ENCODE data around the gene TMED8.
"Not testable (repeated sequence)": the region's sequence is repeated elsewhere in the genome, so short reads cannot be mapped to it uniquely, and the experiment has no call there.

Gene TMED8, protein sequence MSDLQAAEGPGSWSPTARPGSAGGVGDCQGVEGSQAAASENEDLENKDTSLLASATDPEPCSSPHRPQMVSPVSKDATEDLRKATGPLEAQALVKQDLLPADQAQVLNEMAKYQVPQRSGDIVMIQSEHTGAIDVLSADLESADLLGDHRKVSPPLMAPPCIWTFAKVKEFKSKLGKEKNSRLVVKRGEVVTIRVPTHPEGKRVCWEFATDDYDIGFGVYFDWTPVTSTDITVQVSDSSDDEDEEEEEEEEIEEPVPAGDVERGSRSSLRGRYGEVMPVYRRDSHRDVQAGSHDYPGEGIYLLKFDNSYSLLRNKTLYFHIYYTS

DNA sequence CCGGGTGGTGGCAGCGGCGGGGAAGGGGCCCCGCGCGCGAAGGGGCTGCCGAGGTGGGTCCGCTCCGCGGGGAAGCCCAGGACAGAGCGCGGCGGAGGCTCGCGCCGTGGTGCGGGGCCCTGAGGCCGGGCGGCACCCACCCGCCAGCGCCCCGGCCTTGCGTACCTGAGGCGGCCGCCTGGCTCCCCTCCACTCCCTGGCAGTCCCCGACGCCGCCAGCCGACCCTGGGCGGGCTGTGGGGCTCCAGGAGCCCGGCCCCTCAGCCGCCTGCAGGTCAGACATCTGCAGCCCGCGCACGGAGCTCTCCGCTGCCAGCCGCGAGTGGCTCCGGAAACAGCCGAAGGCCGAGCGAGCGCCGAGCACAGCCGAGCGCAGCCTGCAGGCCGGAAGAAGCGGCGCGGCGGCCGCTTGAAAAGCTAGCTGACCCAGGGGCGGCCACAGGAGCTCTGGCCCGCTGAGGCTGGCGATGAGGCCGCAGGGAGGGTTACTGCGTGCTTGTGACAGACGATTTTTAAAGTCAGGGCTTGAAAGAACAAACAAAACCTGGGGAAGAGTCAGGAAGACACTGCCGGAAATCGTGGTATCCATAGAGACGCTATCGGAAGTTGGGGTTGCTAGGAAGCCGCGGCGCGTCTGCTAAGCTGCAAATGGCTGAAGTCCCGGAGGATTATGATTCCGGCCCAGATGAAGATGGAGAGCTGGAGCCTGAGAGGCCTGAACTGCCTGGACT lies at the start of gene TMED8, which contains the start of gene SAMD15:
Gene TMED8 (minus strand): TSS at position 324 of the 731 bp plus-strand sequence. CDS start 41 bp downstream, at position 283.
Gene SAMD15 (plus strand): TSS at position 609 of the 731 bp plus-strand sequence. CDS start 40 bp downstream, at position 649.
- DNase-seq = peak; percentile 79

- DNase-seq = no peak
These were observed 49.5 kb upstream of the TMED8 start for GRCh38 chr14:77426396-77426795.

- no peak for DNase-seq
These were observed 48.0 kb upstream of the TMED8 start for GRCh38 chr14:77424862-77425261.

DNA sequence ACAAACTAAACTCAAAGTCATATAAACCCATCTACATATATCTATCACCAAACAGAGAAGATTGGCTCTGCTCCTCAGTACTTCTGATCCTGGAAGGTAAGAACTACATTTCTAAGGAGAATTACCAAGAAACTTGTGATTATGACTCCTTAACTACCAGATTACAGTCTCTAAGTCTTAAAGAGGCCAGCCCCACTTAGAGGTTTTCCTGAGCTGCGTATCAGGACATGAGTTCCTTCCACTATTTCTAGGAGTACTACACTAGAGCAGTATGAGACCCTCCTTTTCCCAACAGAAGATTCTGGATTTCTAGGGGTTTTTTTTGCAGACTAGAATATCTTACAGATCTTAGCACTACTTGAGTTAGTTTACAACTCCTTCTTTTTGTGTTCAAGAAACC lies 46.5 kb upstream of the TMED8 start, which contains the start of gene NOXRED1:
Gene NOXRED1 (minus strand): TSS at position 101 of the 400 bp plus-strand sequence. CDS start 634 bp downstream, outside the sequence.
- no peak for DNase-seq

GRCh38 chr14:77421201-77421600 lies 44.3 kb upstream of the TMED8 start:
- DNase-seq = peak; percentile 30

DNA sequence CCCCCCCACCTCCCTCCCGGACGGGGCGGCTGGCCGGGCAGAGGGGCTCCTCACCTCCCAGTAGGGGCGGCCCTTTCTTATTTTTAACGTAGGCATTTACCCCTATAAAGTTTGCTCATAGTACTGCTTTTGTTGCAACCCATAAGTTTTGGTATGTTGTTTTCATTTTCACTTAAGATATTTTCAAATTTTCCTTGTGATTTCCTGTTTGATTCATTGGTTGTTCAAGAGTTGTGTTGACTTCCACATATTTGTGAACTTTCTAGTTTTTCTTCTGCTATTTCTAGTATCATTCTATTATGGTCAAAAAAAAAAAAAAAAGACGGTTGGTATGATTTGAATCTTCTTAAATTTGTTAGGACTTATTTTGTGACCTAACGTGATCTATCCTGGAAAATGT lies 39.9 kb upstream of the TMED8 start:
- no peak for DNase-seq

DNA sequence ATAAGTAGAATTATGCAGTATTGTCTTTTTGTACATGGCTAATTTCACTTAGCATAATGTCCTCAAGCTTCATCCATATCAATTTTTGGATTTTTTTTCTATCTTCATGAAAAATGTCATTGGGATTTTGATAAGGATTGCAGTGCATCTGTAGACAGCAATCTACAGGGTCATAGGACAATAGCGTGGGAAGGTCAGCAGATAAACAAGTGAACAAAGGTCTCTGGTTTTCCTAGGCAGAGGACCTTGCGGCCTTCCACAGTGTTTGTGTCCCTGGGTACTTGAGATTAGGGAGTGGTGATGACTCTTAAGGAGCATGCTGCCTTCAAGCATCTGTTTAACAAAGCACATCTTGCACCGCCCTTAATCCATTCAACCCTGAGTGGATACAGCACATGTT lies 39.2 kb upstream of the TMED8 start:
- DNase-seq = not testable (repeated sequence)

DNA sequence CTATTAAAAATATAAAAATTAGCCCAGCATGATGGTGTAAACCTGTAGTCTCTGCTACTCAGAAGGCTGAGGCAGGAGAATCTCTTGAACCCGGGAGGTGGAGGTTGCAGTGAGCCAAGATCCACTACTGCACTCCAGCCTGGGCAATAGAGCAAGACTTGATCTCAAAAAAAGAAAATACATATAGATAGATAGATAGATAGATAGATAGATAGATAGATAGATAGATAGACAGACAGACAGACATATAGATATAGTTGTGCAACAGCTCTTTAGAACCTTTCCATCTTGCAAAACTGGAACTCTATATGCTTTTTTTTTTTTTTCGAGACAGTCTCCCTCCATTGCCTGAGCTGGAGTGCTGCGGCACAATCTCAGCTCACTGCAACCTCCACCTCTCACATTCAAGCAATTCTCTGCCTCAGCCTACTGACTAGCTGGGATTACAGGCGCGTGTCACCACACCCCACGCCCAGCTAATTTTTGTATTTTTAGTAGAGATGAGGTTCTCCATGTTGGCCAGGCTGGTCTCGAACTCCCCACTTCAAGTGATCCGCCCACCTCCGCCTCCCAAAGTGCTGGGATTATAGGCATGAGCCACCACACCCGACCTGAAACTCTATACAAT lies 38.6 kb upstream of the TMED8 start:
- DNase-seq = not testable (repeated sequence)

DNA sequence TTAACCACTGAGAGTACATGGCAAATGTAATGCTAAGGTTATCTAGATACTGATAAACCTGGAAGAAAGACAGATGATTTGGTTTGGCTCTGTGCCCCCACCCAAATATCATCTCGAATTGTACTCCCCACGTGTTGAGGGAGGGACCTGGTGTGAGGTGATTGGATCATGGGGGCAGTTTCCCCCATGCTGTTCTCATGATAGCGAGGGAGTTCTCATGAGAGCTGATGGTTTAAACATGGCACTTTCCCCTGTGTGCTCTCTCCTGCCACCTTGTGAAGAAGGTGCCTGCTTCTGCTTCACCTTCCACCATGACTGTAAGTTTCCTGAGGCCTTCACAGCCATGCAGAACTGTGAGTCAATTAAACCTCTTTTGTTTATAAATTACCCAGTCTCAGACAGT lies 32.2 kb upstream of the TMED8 start:
- DNase-seq = peak; percentile 2

DNA sequence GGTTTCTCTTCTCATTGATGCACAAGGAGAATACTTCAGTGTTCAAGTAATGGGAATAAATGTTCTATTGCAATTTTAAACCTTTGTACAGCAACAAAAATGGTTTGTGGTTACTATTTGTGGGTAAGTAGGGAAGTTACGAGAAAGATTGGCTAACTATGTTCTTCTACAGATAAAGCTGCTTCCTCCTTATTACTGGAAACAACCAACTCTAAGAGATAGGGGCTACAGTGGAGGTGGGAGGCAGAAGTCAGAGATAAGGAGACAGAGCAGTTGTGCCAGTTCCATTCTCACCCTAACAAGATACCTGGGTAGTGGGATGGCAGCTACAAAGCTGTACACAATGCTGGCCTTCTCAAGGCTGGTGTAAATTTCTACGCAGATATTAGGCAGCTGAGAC lies 30.3 kb upstream of the TMED8 start:
- no peak for DNase-seq

DNA sequence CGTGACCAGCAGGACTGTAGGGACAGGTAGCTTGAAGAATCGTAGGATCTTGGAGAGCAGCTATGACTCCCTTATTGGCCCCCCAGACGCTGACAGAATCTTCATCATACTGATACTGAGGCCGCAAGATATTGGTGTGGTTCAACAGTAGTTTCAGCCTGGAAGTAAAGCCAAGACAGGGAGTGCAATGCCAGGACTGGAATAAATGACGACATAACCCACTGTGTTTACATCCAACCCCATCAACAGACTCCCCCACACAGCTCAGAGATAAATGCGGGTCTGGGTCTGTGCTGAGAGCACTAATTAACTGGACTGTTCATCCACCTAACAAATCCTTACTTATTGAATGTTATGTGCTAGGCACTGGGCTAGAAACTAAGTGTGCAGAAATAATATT lies 29.8 kb upstream of the TMED8 start:
- DNase-seq = no peak

- DNase-seq = no peak
These were observed 29.2 kb upstream of the TMED8 start for GRCh38 chr14:77406086-77406485.

DNA sequence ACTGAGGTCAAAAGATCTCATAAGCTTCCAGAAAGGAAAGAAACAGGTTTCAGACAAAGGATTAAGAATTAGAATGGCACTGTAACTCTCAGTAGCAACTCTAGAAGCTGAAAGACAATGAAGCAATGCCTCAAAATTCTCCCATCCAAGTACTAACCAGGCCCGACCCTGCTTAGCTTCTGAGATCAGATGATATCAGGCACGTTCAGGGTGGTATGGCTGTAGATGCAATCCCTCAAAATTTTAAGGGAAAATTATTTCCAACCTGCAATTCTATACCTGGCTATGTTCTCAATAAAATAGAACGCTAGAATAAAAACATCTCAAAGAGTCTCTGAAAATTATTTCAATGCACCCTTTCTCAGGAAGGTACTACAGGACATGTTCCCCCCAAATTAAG lies 26.9 kb upstream of the TMED8 start:
- no peak for DNase-seq

- DNase-seq = no peak
These were observed 23.3 kb upstream of the TMED8 start for GRCh38 chr14:77400216-77400615.

- DNase-seq = no peak
These were observed 13.3 kb upstream of the TMED8 start for GRCh38 chr14:77390188-77390587.

DNA sequence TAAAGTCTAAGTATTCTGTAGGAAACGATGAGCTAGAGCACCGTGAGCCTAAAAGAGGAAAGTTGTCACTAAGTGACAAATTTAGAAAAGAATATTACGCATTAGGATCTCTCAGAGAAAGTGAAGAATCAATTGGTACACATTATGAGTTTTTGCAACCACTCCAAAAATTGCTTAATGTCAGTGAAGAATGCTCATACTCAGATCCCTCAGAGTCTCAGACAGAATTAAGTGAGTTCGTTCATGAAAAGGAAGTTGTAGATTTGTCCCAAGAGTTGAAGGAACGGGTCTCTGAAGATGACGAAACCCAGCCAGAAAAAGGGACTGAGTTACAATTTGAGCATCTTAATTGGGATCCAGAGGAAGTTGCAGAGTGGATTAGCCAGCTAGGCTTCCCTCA lies 1.8 kb upstream of the TMED8 start:
- DNase-seq = no peak

DNA sequence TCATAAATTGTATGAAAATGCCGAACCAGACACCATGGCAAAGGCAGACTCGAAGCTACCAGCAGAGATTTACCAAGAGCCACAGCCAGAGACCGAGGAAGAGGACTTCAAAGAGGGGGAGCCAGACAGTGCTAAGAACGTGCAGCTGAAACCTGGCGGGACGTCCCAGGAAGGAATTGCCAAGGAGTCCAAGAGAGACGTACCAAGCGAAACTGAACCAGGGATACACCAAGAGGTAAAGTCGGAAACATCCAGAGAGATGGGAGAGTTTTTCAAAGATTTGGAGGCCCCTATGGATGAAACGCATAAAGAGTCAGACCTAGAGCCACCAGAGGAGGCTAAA lies 579 bp upstream of the TMED8 start:
- no peak for DNase-seq

DNA sequence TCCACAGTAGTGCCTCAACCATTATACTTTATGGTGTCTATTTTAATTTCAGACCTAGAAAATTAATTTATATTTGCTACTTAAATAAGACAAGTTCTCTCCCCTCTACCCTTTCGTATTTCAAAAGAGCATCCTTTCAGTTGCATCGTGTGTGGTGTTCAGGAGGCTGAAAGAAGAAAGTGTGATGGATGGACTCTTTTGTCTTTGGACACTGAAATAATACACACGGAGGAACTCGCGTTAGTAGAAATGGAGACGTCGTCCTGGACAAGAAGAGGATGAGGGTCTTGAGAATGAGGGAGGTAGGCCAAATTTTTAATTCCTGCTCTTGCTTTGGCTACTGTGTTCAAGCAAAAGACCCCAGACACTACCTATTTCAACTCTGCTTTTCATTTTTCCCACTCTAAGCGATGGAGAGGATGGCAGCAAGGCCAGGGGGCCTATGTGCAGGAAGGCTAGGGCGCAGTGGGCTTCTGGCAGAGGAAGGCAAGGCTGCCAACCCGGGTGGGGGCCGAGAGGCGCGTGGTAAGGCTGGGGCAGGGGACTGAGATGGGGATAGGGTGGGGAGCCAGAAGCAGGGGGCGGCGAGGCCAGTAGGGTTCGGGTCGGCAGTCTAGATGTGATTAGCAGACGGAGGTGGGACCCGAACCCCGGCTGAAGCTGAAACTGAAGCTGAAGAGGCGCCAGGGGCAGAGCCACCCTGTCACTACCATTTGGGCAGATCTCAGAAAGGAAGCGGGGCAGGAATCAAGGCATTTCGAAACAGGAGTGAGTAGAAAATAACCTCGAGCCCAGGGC lies 722 bp downstream of the TMED8 start:
- DNase-seq = peak; percentile 5

GRCh38 chr14:77375164-77375950 lies 1.5 kb downstream of the TMED8 start:
- no peak for DNase-seq

DNA sequence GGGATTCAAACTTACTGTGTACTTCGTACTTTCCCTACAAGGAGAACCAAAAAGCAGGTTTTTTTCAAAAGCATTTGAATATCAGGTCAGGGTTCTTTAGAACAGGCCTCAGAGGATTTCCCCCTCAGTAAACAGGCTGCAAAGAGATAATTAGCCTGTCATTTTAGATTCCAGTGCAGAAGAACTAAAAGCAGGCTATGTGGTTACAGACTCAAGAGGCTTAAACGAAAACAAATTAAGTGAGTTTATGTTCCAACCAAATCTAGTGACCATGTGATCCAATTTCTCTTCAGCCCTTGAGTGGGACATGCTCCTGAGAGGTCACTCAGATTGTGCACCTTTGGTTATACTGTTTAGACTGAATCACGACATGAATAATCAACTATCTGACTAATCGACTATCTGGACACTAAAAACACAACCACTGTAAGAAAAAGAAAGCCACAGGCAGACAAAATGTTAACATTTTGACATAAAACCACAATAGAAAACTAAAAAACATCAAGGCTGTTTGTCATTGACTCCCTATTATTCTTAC lies 4.5 kb downstream of the TMED8 start:
- DNase-seq = no peak

GRCh38 chr14:77369285-77369684 lies 7.6 kb downstream of the TMED8 start:
- no peak for DNase-seq

- DNase-seq = no peak
These were observed 12.7 kb downstream of the TMED8 start for GRCh38 chr14:77364146-77364545.

Measured in fibroblast of skin of right biceps (primary cell).